Ovary (tissue), 9 donors: ENCODE data around the gene FAM107B. TPM values are rescaled to one million over a fixed set of nuclear protein-coding genes. Genes with fewer than 3 reads are reported as not detected.

Source experiments
- DNase-seq, 5 donors: peaks; one replicate each; pipeline ENCODE4 v3.0.0-alpha.2; 2019 to 2020
- H3K27ac ChIP-seq, 2 donors: fragments of 200-600 bp; one replicate each; pipeline versions ENCODE4 v1.5.1 to v1.8.0; 2019 to 2022
- H3K27me3 ChIP-seq: fragments of 200-600 bp; one replicate; pipeline ENCODE4 v1.8.0; 2022
- H3K36me3 ChIP-seq: fragments of 200-600 bp; sonication (generic); one replicate; pipeline ENCODE4 v1.5.1; 2019
- H3K4me1 ChIP-seq: one replicate; pipeline ENCODE4 v1.8.1; 2013; ENCODE audit warnings: mild to moderate bottlenecking, moderate library complexity; ENCODE audit not compliant: insufficient read depth
- H3K4me3 ChIP-seq: fragments of 200-600 bp; sonication (generic); one replicate; pipeline ENCODE4 v1.5.1; 2017
- H3K9me3 ChIP-seq, 2 donors: fragments of 200-600 bp in 1 of 2; sonication (generic) in 1 of 2; one replicate each; pipeline versions ENCODE4 v1.5.1 to v1.8.1; 2013 to 2019; ENCODE audit warnings: mild to moderate bottlenecking in 1 of 2, moderate library complexity in 1 of 2
- CTCF ChIP-seq, 3 donors: fragments of 450-650 bp in 2 of 3; fragments of 200-600 bp in 1 of 3; IDR thresholded peaks; one replicate each; pipeline versions ENCODE4 v1.5.1 to v1.8.0; 2016 to 2022; ENCODE audit warnings: antibody characterized with exemption in 3 of 3, mild to moderate bottlenecking in 1 of 3
- EP300 ChIP-seq: sonication (generic); formaldehyde crosslinking; IDR thresholded peaks from one replicate; pipeline ENCODE4 v1.6.1; 2017; ENCODE audit warnings: antibody characterized with exemption
- POLR2A ChIP-seq: fragments of 450-650 bp; IDR thresholded peaks from one replicate; pipeline ENCODE4 v1.6.1; 2017; ENCODE audit warnings: antibody characterized with exemption, mild to moderate bottlenecking, moderate library complexity
- WGBS, 3 donors: extraction: QIAGEN DNeasy Blood & Tissue Kit in 1 of 3; methylation state at CpG; one replicate each; pipeline versions ENCODE4 v1.1.5 to v1.1.7; 2013 to 2017; 5-methylcytosine and 5-hydroxymethylcytosine counted together
- intact Hi-C, 4 donors: fragments of 100-400 bp; cut with DNase I; formaldehyde crosslinking; loops; one replicate each; pipeline versions ENCODE4 v1.11.0 to v1.15.1; 2022 to 2023
- polyA plus RNA-seq, 2 donors: library from polyadenylated mRNA; stranded (reverse); fragments of 200-250 nt in 1 of 2; fragments of 350-450 nt in 1 of 2; fragmentation: Illumina TruSeq in 1 of 2; extraction: RNeasy Lipid Tissue Mini Kit (QIAGEN cat#74804) in 1 of 2; gene quantifications; one replicate each; pipeline ENCODE4 v1.2.3, GENCODE V29; 2013 to 2014
- total RNA-seq, 7 donors: library from RNA; depleted of rRNA in 2 of 7; stranded (reverse); fragments of >200 nt in 2 of 7; fragmentation: NEBNext Ultra II Directional in 3 of 7; extraction: Animal tissue kit (Norgen Biotek cat#: 25700) in 3 of 7; gene quantifications; one replicate each; pipeline versions ENCODE4 v1.1.0 to v1.2.4, GENCODE V29; 2016 to 2023
- donor health status: DM: no; HTN: no; CAD: no; lungs with moderate emphysema.
- donor health status: DM: no; HTN: no; CAD: no.
- donor health status: Bipolar disorder and iron deficiency.
- donor health status: DM: yes; HTN: yes; CAD: no.
- donor health status: DM: no; HTN: no; CAD: no.
- donor health status: DM: yes; HTN: yes; CAD: no.

Gene FAM107B
- total and polyA plus RNA-seq, 9 donors: 6.0 to 26.6 (median 15.0) TPM

DNA sequence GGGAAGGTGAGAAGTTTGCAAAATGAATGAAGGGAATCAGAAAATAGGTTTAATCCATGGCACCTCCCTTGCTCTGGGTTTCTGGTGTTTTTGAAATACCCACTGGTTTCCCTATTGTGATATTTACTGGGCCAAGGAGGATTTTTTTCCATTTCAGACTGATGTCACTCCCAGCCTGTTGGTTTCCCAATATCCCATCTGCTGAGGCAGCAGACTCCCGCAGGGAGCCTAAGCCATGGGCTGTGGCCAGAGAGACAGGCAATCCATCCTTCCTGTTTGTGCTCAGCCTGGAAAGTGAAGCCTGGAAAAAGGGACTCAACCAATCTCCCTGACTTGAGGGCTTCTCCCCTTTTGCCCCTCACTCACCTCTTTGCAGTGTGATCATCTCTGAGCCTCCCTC is 22.8 kb downstream of the FAM107B start:
- Histone ChIP-seq H3K4me3 (no peak overlapping the region), H3K36me3 (no peaks in the 10 kb centered on the region), H3K4me1 (no peaks in the 10 kb centered on the region), H3K9me3 (no peaks in the 10 kb centered on the region), H3K27me3 (no peaks in the 10 kb centered on the region), H3K27ac (peak overlapping the region in 1 of 2 donors; percentile 9)
- intact Hi-C loops: no loop called here
- no peak for TF ChIP-seq CTCF (IDR thresholded peaks at IDR 0.05)
- DNase-seq: peak in 2 of 5 donors; percentile 27 to 47
- WGBS, 3 donors: 29 to 70% (median 53%) methylated on average over 1 of the region's 1 CpG

DNA sequence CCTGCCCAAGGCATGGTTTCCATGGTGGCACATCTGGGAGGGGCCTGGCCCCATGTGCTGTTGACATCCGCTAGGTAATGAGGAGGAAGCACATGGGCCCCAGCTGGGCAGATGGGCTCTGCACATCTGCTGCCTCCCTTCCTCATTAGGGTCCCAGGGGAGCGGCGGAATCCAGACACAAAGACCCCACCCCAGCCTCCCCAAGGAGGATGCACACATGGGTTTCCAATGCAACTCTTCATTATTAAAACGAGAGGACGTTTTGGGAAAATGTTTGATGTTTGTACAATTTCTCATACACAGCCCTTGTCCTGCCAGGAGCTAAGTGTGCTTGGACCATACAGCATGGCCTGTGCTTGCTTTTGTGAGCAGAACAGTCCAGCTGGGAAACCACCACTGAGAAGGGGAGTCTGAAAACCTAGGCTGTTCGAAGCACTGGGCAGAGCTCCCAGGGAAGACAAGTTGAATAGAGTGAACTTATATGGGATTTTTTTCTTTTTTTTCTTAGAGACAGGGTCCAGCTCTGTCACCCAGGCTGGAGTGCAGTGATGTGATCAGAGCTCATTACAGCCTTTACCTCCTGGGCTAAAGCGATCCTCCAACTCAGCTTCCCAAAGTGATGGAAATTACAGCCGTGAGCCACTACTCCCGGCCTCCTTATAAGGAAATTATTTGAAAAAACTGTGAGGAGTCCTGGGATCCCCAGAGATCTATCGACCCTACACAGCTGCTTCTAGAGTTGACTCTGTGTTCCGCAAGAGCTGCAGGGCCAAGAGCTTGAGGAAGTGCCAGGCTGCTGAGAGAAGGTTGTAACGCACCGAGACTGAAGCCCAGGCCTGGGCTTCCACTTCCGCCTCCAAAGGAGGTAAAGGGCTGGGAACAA is 23.4 kb downstream of the FAM107B start:
- DNase-seq: peak in 1 of 5 donors; percentile 34
- TF ChIP-seq POLR2A (no peak), EP300 (no peak), CTCF (IDR thresholded peaks at IDR 0.05) (no peak)
- H3K36me3 ChIP-seq: no peaks in the 10 kb centered on the region
- no peaks in the 10 kb centered on the region for H3K9me3 ChIP-seq
- no peak overlapping the region for H3K4me3 ChIP-seq
- no peaks in the 10 kb centered on the region for H3K4me1 ChIP-seq
- intact Hi-C loops: no loop called here
- peak overlapping the region in 1 of 2 donors; percentile 9 for H3K27ac ChIP-seq
- no peaks in the 10 kb centered on the region for H3K27me3 ChIP-seq
- 48 to 52% (median 51%) methylated on average over 14 of the region's 14 CpGs for WGBS, 3 donors

GRCh38 chr10:14749070-14749809 is 25.5 kb downstream of the FAM107B start:
- intact Hi-C loops: no loop called here
- H3K9me3 ChIP-seq: no peaks in the 10 kb centered on the region
- H3K27me3 ChIP-seq: no peaks in the 10 kb centered on the region
- no peak overlapping the region for H3K4me3 ChIP-seq
- no peaks in the 10 kb centered on the region for H3K4me1 ChIP-seq
- H3K36me3 ChIP-seq: no peaks in the 10 kb centered on the region
- H3K27ac ChIP-seq: no peak overlapping the region
- no peak for DNase-seq
- no peak for TF ChIP-seq EP300
- no peak for TF ChIP-seq POLR2A
- TF ChIP-seq CTCF (IDR thresholded peaks at IDR 0.05): no peak
- WGBS, 3 donors: 62 to 67% (median 66%) methylated on average over 10 of the region's 10 CpGs

- intact Hi-C loops: no loop called here
- no peaks in the 10 kb centered on the region for H3K9me3 ChIP-seq
- WGBS, 3 donors: 73 to 87% (median 77%) methylated on average over 3 of the region's 3 CpGs
- no peaks in the 10 kb centered on the region for H3K27me3 ChIP-seq
- H3K36me3 ChIP-seq: no peaks in the 10 kb centered on the region
- DNase-seq: no peak
- no peak overlapping the region for H3K27ac ChIP-seq
- no peak for TF ChIP-seq EP300
- no peak for TF ChIP-seq POLR2A
- TF ChIP-seq CTCF (IDR thresholded peaks at IDR 0.05): no peak
- H3K4me3 ChIP-seq: no peak overlapping the region
- no peaks in the 10 kb centered on the region for H3K4me1 ChIP-seq
Observed at GRCh38 chr10:14748441-14748840, 26.3 kb downstream of the FAM107B start.
